Measurements from ENCODE around the gene FRG2.

GRCh38 chr4:190020790-190021717 lies 6.0 kb downstream of the FRG2 start:
- TF ChIP-seq, protein P1, sequence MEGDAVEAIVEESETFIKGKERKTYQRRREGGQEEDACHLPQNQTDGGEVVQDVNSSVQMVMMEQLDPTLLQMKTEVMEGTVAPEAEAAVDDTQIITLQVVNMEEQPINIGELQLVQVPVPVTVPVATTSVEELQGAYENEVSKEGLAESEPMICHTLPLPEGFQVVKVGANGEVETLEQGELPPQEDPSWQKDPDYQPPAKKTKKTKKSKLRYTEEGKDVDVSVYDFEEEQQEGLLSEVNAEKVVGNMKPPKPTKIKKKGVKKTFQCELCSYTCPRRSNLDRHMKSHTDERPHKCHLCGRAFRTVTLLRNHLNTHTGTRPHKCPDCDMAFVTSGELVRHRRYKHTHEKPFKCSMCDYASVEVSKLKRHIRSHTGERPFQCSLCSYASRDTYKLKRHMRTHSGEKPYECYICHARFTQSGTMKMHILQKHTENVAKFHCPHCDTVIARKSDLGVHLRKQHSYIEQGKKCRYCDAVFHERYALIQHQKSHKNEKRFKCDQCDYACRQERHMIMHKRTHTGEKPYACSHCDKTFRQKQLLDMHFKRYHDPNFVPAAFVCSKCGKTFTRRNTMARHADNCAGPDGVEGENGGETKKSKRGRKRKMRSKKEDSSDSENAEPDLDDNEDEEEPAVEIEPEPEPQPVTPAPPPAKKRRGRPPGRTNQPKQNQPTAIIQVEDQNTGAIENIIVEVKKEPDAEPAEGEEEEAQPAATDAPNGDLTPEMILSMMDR (IDR thresholded peaks at IDR 0.05), result no peak
- TF ChIP-seq POLR2A (IDR thresholded peaks at IDR 0.05), result no peak

Measured in Peyer's patch (tissue), 4 donors.